Measurements from ENCODE around the gene MYO1G. TPM values are rescaled to one million over a fixed set of nuclear protein-coding genes. Genes with fewer than 3 reads are reported as not detected.
A peak's percentile ranks its signal among the peaks of the same experiment; 100 is the strongest.
"Not testable (repeated sequence)": the region's sequence is repeated elsewhere in the genome, so short reads cannot be mapped to it uniquely, and the experiment has no call there.

Gene MYO1G
- total RNA-seq, 2 donors from 2014 or later, result 2.6 to 4.2 TPM

DNA sequence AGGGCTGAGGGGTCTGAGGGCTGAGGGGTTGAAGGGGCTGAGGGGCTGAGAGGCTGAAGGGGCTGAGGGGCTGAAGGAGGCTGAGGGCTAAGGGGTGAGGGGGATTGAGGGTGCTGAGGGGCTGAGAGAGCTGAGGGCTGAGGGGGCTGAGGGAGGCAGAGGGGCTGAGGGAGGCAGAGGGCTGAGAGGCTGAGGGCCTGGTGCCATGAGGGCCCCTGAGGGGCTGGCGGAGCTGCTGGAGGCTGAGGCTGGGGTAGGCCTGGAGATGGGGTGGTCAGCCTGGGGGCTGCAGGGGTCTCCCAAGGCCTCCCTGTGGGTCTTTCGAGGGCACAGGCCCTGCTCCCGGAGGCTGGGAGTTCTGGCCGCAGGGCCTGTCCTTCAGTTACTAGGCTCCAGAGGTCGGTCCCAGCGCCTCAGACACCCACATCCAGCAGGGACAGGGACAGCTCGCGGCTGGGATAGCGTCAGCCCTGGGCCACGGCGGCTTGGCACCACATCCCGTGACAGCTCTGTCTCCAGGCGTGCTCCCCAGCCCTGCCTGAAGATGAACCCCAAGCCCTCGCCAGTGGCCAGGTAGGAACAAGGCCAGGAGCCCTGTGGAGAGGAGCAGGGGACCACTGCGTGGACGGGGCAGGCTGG, 16.9 kb downstream of the MYO1G start:
- ATAC-seq (peak; percentile 56), DNase-seq (peak in 1 of 2 donors; percentile 10)
- intact Hi-C loops (cut with DNase I, micrococcal nuclease), result loop anchor here in 1 of 2 donors (10.0 kb wide), 1 partner anchor 173 kb away; no protein-coding TSS in a partner anchor

DNA sequence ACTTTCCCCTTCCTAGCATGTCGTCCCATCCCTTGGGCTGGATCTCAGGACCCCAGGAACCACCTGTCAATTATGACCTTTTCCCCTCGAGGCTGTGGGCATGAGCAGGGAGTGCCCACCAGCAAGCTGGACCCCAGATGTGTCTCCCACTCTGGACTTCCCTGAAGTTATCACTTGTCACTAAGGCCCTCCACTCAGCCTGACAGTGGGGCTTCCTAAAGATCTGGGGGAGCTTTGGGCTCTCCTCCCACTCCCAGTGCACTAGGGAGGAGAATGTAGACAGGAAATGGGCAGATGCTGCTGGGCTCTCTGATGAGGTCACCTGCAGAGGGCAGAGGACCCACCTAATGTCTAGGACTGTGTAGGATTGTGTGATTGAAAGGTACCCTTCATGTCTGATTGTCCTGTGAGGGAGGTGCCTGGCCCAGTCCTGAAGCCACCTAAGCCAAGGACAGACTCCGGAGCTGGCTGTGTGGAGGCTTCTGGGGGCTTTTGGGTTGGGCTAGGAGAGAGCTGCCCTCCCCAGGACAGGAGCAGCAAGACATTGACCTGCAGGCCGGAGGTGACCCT, 18.7 kb downstream of the MYO1G start:
- intact Hi-C loops (cut with DNase I, micrococcal nuclease), result loop anchor here in 1 of 2 donors (10.0 kb wide), 1 partner anchor 175 kb away; no protein-coding TSS in a partner anchor

DNA sequence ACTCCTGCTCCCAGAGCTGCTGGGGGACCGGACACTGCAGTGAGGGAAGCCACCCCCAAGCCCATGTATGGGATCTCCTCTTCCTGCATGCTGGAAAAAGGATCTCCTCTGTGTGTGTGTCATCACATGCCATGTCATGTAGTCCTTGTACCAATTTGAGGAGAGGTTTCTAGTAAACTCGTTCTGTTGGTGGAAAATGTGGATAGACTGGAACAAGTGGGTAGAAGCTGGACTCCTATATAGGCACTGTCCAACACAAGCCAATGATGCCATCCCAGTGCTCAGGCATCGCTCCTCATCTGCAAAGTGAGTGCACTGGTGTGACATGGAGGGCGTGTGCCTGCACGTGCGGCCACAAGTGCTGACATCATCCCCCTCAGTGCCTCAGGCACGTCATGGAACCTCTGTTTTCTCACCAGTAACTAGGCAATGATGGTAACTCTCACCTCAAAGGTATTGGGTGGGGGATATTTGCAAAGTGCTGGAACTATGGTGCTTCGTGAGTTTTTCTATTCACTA, 19.3 kb downstream of the MYO1G start:
- DNase-seq, result no peak
- ATAC-seq, result no peak
- intact Hi-C loops (cut with DNase I, micrococcal nuclease), result no loop called here

More for the DNA sequence above, 18.7 kb downstream of the MYO1G start:
- DNase-seq (no peak), ATAC-seq (no peak)

DNA sequence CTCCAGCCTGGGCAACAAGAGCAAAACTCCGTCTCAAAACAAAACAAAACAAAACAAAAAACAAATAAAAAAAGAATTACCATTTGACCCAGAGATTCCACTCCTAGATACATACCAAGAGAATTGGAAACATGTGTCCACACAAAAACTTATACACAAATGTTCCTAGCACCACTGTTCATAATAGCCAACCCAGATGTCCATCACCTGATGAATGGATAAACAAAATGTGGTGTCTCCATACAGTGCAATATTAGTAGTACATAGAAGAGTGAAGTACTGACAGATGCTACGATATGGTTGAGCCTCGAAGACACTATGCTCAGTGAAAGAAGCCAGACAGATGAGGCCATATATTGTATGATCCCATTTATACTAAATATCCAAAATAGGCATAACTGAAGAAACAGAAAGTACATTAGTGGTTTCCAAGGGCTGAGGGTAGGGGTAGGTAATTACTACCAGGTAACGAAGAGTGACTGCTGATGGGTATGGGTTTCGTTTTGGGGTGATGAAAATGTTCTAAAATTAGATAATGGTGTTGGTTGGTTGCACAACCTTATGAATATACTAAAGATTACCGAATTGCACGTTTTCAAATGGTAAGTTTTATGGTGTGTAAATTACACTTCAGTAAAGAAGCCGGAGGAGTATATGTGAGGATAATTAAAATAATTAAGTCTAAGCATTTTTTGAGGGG, 20.0 kb downstream of the MYO1G start:
- no peak for ATAC-seq
- intact Hi-C loops (cut with DNase I, micrococcal nuclease), result no loop called here
- DNase-seq, result no peak

- no peak for DNase-seq
- intact Hi-C loops (cut with DNase I, micrococcal nuclease), result no loop called here
- no peak for ATAC-seq
Measured at GRCh38 chr7:44956157-44956766, 22.6 kb downstream of the MYO1G start.

DNA sequence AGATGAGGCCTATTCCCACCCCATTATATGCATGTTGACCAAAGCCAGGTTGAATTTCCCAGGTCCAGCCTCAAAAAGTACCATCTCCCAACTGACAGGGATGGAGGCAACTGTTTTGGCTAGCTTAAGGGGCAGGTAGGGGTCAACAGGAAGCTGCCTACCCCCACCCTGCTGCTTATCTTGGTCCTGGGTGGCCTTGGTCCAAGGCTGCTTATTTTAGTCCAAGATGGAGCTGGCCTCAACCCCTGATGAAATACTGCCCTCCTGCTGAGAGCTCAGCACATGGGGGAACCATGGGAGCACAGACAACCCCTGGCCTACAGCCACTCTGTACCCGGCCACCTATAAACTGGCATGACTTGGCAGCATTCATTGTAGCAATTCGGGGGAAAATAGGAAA, 23.1 kb downstream of the MYO1G start:
- intact Hi-C loops (cut with DNase I, micrococcal nuclease), result no loop called here
- DNase-seq (no peak), ATAC-seq (no peak)

GRCh38 chr7:44953156-44953555, 25.7 kb downstream of the MYO1G start:
- DNase-seq (no peak), ATAC-seq (no peak)
- intact Hi-C loops (cut with DNase I, micrococcal nuclease), result no loop called here

DNA sequence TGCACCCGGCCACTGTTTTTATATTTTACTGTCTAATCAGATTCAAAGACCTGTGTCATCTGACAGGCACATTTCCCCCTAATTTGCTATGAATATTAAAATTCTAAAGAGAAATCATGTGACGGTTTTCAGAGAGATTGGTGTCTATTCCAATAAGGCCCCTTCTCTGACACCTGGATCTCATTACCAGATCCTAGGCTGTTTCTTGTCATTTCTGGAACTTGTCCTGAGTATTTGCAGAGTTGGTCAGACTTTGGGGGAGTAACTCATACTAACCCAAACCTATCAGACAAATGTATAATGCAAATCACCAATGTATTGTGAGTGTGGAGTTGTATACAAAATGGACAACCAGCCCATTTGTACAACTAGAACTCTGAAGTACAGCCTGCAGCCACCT, 29.5 kb downstream of the MYO1G start:
- ATAC-seq, result no peak
- no peak for DNase-seq
- intact Hi-C loops (cut with DNase I, micrococcal nuclease), result no loop called here

DNA sequence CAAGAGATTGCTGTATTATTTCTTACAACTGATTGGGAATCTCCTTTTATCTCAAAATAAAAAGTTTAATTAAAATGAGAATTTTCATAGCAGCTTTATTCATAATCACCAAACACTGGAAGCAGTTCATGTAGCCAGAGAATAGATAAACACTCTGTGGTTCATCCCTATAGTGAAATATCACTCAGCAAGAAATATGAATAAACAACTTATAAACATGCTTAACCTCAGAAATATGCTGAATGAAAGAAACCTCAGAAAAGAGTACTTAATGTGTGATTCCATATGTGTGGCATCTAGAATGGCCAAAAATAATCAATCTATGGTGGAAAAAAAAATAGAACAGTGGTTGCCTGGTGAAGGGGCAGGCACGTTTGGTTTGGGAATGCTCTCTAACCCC, 33.3 kb downstream of the MYO1G start:
- no peak for ATAC-seq
- intact Hi-C loops (cut with DNase I, micrococcal nuclease), result no loop called here
- no peak for DNase-seq

- intact Hi-C loops (cut with DNase I, micrococcal nuclease), result no loop called here
- DNase-seq (no peak), ATAC-seq (no peak)
Measured at GRCh38 chr7:44944821-44945220, 34.0 kb downstream of the MYO1G start.

DNA sequence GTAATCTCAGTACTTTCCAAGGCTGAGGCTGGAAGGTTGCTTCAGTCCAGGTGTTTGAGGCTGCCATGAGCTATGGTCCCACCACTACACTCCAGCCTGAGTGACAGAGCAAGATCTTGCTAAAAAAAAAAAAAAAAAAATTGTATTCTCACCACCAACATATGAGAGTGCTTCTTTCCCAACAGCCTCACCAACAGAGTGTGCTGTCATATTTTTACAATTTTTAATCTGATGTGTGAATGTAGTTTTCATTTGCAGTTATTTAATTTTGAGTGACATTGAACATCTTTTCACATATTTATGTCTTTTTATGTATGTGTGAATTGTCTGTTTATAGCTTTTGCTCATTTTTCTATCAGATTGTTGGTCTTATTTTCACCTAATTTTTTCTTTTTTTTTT, 35.2 kb downstream of the MYO1G start:
- intact Hi-C loops (cut with DNase I, micrococcal nuclease), result no loop called here
- no peak for ATAC-seq
- DNase-seq, result no peak

DNA sequence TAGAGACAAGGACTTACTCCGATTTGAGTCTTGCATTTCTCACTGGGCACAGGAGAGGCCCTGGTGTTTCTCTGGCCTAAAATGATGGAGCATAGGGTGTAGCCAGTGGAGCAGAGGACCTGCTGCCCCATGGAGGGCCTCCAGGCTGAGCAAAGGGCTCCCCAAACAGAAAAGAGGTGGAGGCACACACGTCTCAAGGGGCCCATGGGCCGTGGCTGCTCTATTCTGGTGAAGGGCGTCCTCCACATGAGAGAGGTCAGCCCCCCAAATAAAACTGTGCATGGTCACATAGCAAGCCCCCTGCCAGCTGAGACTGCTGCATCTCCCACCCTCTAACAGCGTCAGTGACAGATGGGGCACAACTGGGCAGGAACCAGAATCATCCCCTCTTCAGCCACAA, 41.4 kb downstream of the MYO1G start:
- DNase-seq (no peak), ATAC-seq (no peak)
- intact Hi-C loops (cut with DNase I, micrococcal nuclease), result loop anchor here in 1 of 2 donors (10.0 kb wide), 1 partner anchor 343 kb away; no protein-coding TSS in a partner anchor

DNA sequence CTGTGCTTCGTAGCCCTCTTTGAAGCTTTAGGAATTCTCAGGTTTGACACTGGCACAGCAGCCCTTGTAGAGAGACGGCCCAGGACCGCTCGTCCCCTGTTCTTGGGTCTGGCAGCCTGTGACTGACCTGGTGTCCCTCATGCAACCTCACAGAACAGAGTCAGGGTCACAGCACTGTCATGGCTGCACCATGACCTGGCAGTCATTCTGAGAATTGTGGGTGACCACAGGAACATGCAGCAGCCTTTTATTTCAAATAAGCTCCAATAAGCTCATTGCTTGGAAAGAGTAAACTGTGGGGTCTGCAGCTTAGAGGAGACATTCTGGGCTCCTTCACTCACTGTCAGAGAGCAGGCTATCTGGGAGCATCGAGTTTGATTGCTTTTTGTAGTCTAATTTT, 42.5 kb downstream of the MYO1G start:
- ATAC-seq (no peak), DNase-seq (no peak)
- intact Hi-C loops (cut with DNase I, micrococcal nuclease), result loop anchor here in 1 of 2 donors (10.0 kb wide), 1 partner anchor 342 kb away; no protein-coding TSS in a partner anchor

GRCh38 chr7:44935583-44935982, 43.2 kb downstream of the MYO1G start:
- ATAC-seq (no peak), DNase-seq (no peak)
- intact Hi-C loops (cut with DNase I, micrococcal nuclease), result loop anchor here in 1 of 2 donors (10.0 kb wide), 1 partner anchor 341 kb away; no protein-coding TSS in a partner anchor

- intact Hi-C loops (cut with DNase I, micrococcal nuclease), result loop anchor here in 1 of 2 donors (10.0 kb wide), 1 partner anchor 340 kb away; no protein-coding TSS in a partner anchor
- ATAC-seq (no peak), DNase-seq (no peak)
Measured at GRCh38 chr7:44935016-44935415, 43.8 kb downstream of the MYO1G start.

GRCh38 chr7:44934510-44934909, 44.3 kb downstream of the MYO1G start:
- not testable (repeated sequence) for DNase-seq, ATAC-seq
- intact Hi-C loops (cut with DNase I, micrococcal nuclease), result loop anchor here in 1 of 2 donors (10.0 kb wide), 1 partner anchor 340 kb away; no protein-coding TSS in a partner anchor

DNA sequence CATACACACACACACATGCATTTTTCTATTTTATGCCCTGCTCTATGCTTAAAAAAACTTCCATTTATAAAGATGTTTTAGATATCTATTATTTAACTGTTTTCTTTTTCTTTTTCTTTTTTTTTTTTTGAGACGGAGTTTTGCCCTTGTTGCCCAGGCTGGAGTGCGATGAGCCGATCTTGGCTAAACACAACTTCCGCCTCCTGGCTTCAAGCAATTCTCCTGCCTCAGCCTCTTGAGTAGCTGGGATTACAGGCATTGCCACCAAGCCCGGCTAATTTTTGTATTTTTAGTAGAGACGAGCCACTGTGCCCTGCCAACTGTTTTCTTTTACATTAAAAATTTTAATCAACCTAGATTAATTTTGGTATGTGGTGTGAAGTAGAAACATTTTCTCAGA, 47.9 kb downstream of the MYO1G start:
- DNase-seq, result no peak
- no peak for ATAC-seq
- intact Hi-C loops (cut with DNase I, micrococcal nuclease), result loop anchor here in 1 of 2 donors (10.0 kb wide), 1 partner anchor 336 kb away; no protein-coding TSS in a partner anchor

GRCh38 chr7:44922351-44922694, 56.5 kb downstream of the MYO1G start:
- peak; percentile 4 for ATAC-seq
- no peak for DNase-seq
- intact Hi-C loops (cut with DNase I, micrococcal nuclease), result loop anchor here in 1 of 2 donors (5.0 kb wide), 1 partner anchor 65 kb away; no protein-coding TSS in a partner anchor

Measured in left colon (tissue), 2 donors.